Measurements from ENCODE around the gene ZC3H18.

Gene ZC3H18

GRCh38 chr16:88531346-88531745, 38.9 kb upstream of the ZC3H18 start:
- CTCF ChIA-PET, result no interaction called here
- DNase-seq (ENCODE audit: extremely low spot score), result no peak
- POLR2A ChIA-PET, result no interaction called here
- TF ChIP-seq LEF1 (IDR thresholded peaks at IDR 0.05; ENCODE audit: borderline replicate concordance) (no peak), SUZ12 (IDR thresholded peaks at IDR 0.05) (no peak), FOXA1 (IDR thresholded peaks at IDR 0.05) (no peak), HDGF (IDR thresholded peaks at IDR 0.05; ENCODE audit: borderline replicate concordance) (no peak), CTBP1 (IDR thresholded peaks at IDR 0.05; ENCODE audit: borderline replicate concordance) (no peak), PKNOX1 (IDR thresholded peaks at IDR 0.05) (no peak), FOXM1 (IDR thresholded peaks at IDR 0.05; ENCODE audit: borderline replicate concordance) (no peak), NFRKB (IDR thresholded peaks at IDR 0.05) (no peak)

- no peak for DNase-seq (ENCODE audit: extremely low spot score)
- ChIA-PET CTCF (no interaction called here), POLR2A (no interaction called here)
- TF ChIP-seq BHLHE40 (IDR thresholded peaks at IDR 0.05; ENCODE audit: borderline replicate concordance), result no peak
- no peak for TF ChIP-seq ELF4 (IDR thresholded peaks at IDR 0.05)
- no peak for TF ChIP-seq CTBP1 (IDR thresholded peaks at IDR 0.05; ENCODE audit: borderline replicate concordance)
- no peak for TF ChIP-seq FOXK2 (IDR thresholded peaks at IDR 0.05)
- no peak for TF ChIP-seq SP1 (IDR thresholded peaks at IDR 0.05)
These were observed 38.2 kb upstream of the ZC3H18 start for GRCh38 chr16:88531931-88532433.

- DNase-seq (ENCODE audit: extremely low spot score), result no peak
- ChIA-PET POLR2A (no interaction called here), CTCF (interaction anchor here (0.5 kb wide), 1 partner anchor 27 kb away, joined by 4 read pairs; no protein-coding TSS in a partner anchor)
- TF ChIP-seq SUZ12 (IDR thresholded peaks at IDR 0.05) (no peak), NFRKB (IDR thresholded peaks at IDR 0.05) (no peak), L3MBTL2 (conservative IDR thresholded peaks at IDR 0.05) (no peak), FOXA1 (IDR thresholded peaks at IDR 0.05) (no peak), SP1 (IDR thresholded peaks at IDR 0.05) (no peak), CTBP1 (IDR thresholded peaks at IDR 0.05; ENCODE audit: borderline replicate concordance) (no peak)
These were observed 37.6 kb upstream of the ZC3H18 start for GRCh38 chr16:88532434-88533241.

- no peak for DNase-seq (ENCODE audit: extremely low spot score)
- CTCF ChIA-PET, result no interaction called here
- no peak for TF ChIP-seq BHLHE40 (IDR thresholded peaks at IDR 0.05; ENCODE audit: borderline replicate concordance)
- no peak for TF ChIP-seq SUZ12 (IDR thresholded peaks at IDR 0.05)
- no peak for TF ChIP-seq CTBP1 (IDR thresholded peaks at IDR 0.05; ENCODE audit: borderline replicate concordance)
- no peak for TF ChIP-seq ARNT (IDR thresholded peaks at IDR 0.05)
- no peak for TF ChIP-seq FOXK2 (IDR thresholded peaks at IDR 0.05)
- no peak for TF ChIP-seq FOXM1 (IDR thresholded peaks at IDR 0.05; ENCODE audit: borderline replicate concordance)
- TF ChIP-seq HDGF (IDR thresholded peaks at IDR 0.05; ENCODE audit: borderline replicate concordance), result no peak
- no peak for TF ChIP-seq TARDBP (IDR thresholded peaks at IDR 0.05)
- no peak for TF ChIP-seq LEF1 (IDR thresholded peaks at IDR 0.05; ENCODE audit: borderline replicate concordance)
- TF ChIP-seq ELF4 (IDR thresholded peaks at IDR 0.05), result no peak
- no peak for TF ChIP-seq ZNF384 (IDR thresholded peaks at IDR 0.05)
- POLR2A ChIA-PET, result no interaction called here
These were observed 36.8 kb upstream of the ZC3H18 start for GRCh38 chr16:88533381-88533917.

- peak; percentile 72 for DNase-seq (ENCODE audit: extremely low spot score)
- CTCF ChIA-PET, result no interaction called here
- TF ChIP-seq ARNT (IDR thresholded peaks at IDR 0.05) (no peak), HDGF (IDR thresholded peaks at IDR 0.05; ENCODE audit: borderline replicate concordance) (no peak), PKNOX1 (IDR thresholded peaks at IDR 0.05) (no peak), SP1 (IDR thresholded peaks at IDR 0.05) (no peak), ZNF384 (IDR thresholded peaks at IDR 0.05) (no peak), LEF1 (IDR thresholded peaks at IDR 0.05; ENCODE audit: borderline replicate concordance) (no peak), FOXM1 (IDR thresholded peaks at IDR 0.05; ENCODE audit: borderline replicate concordance) (no peak), L3MBTL2 (conservative IDR thresholded peaks at IDR 0.05) (no peak), SUZ12 (IDR thresholded peaks at IDR 0.05) (no peak), FOXA1 (IDR thresholded peaks at IDR 0.05) (no peak)
- POLR2A ChIA-PET, result no interaction called here
These were observed 36.1 kb upstream of the ZC3H18 start for GRCh38 chr16:88533932-88534637.

GRCh38 chr16:88534638-88535190, 35.5 kb upstream of the ZC3H18 start:
- CTCF ChIA-PET, result no interaction called here
- TF ChIP-seq NFRKB (IDR thresholded peaks at IDR 0.05) (no peak), L3MBTL2 (conservative IDR thresholded peaks at IDR 0.05) (0 out of 2 replicates have a peak, but pooled peaks have one; percentile 20), ELF4 (IDR thresholded peaks at IDR 0.05) (no peak)
- POLR2A ChIA-PET, result no interaction called here
- no peak for DNase-seq (ENCODE audit: extremely low spot score)

Measured in HEK293T (cell line).